Right forelimb (tissue), 1 donor: Measurements from ENCODE around the gene CPXM1.

Experiments
- DNase-seq: peaks from one replicate; pipeline ENCODE4 v3.0.0-alpha.2; 2018

The CPXM1 gene

GRCh38 chr20:2747676-2748235 is 52.7 kb downstream of the CPXM1 start:
- no peak for DNase-seq

- no peak for DNase-seq
Measured at GRCh38 chr20:2746636-2747265, 53.7 kb downstream of the CPXM1 start.

GRCh38 chr20:2745936-2746635 is 54.3 kb downstream of the CPXM1 start:
- no peak for DNase-seq

GRCh38 chr20:2745060-2745910 is 55.1 kb downstream of the CPXM1 start:
- no peak for DNase-seq
